Measurements from ENCODE around the gene THSD7A. TPM values are rescaled to one million over a fixed set of nuclear protein-coding genes. Genes with fewer than 3 reads are reported as not detected.

Gene THSD7A
- total and polyA plus RNA-seq, 7 donors = 0.06 to 1.4 (median 0.21) TPM

GRCh38 chr7:11410656-11411644 lies 421.0 kb downstream of the THSD7A start:
- ATAC-seq (no peak), DNase-seq (no peak)
- Histone ChIP-seq H3K27ac (no peak overlapping the region), H3K4me3 (no peak overlapping the region), H3K36me3 (ENCODE audit: insufficient read depth in 1 of 2, low read depth in 1 of 2) (no peaks in the 10 kb centered on the region), H3K4me1 (no peaks in the 10 kb centered on the region), H3K27me3 (ENCODE audit: insufficient read depth in 3 of 3, low read length in 2 of 3) (peaks cover 0 to 2% (median 0%) of the 10 kb centered on the region in 3 donors), H3K9me3 (no peaks in the 10 kb centered on the region)
- WGBS, 3 donors = 67 to 76% (median 73%) methylated on average over 8 of the region's 8 CpGs
- TF ChIP-seq, protein P1, sequence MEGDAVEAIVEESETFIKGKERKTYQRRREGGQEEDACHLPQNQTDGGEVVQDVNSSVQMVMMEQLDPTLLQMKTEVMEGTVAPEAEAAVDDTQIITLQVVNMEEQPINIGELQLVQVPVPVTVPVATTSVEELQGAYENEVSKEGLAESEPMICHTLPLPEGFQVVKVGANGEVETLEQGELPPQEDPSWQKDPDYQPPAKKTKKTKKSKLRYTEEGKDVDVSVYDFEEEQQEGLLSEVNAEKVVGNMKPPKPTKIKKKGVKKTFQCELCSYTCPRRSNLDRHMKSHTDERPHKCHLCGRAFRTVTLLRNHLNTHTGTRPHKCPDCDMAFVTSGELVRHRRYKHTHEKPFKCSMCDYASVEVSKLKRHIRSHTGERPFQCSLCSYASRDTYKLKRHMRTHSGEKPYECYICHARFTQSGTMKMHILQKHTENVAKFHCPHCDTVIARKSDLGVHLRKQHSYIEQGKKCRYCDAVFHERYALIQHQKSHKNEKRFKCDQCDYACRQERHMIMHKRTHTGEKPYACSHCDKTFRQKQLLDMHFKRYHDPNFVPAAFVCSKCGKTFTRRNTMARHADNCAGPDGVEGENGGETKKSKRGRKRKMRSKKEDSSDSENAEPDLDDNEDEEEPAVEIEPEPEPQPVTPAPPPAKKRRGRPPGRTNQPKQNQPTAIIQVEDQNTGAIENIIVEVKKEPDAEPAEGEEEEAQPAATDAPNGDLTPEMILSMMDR (IDR thresholded peaks at IDR 0.05) = no peak
- intact Hi-C loops (cut with DNase I) = no loop called here

DNA sequence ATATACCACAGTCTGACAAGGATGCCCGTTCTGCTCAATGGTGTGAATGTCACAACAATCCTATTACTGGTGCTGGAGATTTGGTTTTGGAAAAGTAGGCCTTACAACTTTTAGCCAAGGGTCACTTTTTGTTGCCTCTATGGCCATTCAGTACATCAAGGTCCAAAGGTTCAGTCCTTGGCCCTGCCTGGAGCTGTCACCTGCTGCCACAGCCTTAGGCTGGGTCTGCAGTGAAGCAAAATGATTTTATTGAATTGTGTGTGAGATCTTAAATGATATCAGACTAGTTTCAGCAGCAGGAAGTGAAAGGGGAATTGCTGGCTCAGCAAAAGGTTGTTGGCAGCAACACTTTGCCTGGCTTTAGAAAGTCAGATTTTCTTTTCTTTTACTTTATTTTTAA lies 427.6 kb downstream of the THSD7A start:
- 74 to 82% (median 76%) methylated on average over 1 of the region's 1 CpG for WGBS, 3 donors
- intact Hi-C loops (cut with DNase I) = no loop called here
- no peaks in the 10 kb centered on the region for H3K4me1 ChIP-seq

GRCh38 chr7:11403781-11404180 lies 428.2 kb downstream of the THSD7A start:
- no peaks in the 10 kb centered on the region for H3K27me3 ChIP-seq (ENCODE audit: insufficient read depth in 3 of 3, low read length in 2 of 3)
- ATAC-seq (no peak), DNase-seq (no peak)
- H3K9me3 ChIP-seq = no peaks in the 10 kb centered on the region
- WGBS, 3 donors = 89 to 94% (median 93%) methylated on average over 1 of the region's 1 CpG
- no peaks in the 10 kb centered on the region for H3K4me1 ChIP-seq
- intact Hi-C loops (cut with DNase I) = no loop called here
- H3K27ac ChIP-seq = no peak overlapping the region
- H3K4me3 ChIP-seq = no peak overlapping the region
- no peaks in the 10 kb centered on the region for H3K36me3 ChIP-seq (ENCODE audit: insufficient read depth in 1 of 2, low read depth in 1 of 2)
- TF ChIP-seq, protein P1 (IDR thresholded peaks at IDR 0.05) = no peak

More for the DNA sequence above, 427.6 kb downstream of the THSD7A start:
- H3K4me3 ChIP-seq = no peak overlapping the region
- no peaks in the 10 kb centered on the region for H3K9me3 ChIP-seq
- ATAC-seq (no peak), DNase-seq (no peak)
- H3K27me3 ChIP-seq (ENCODE audit: insufficient read depth in 3 of 3, low read length in 2 of 3) = no peaks in the 10 kb centered on the region
- no peaks in the 10 kb centered on the region for H3K36me3 ChIP-seq (ENCODE audit: insufficient read depth in 1 of 2, low read depth in 1 of 2)
- no peak overlapping the region for H3K27ac ChIP-seq
- TF ChIP-seq, protein P1 (IDR thresholded peaks at IDR 0.05) = no peak

- 87 to 93% (median 90%) methylated on average over 12 of the region's 12 CpGs for WGBS, 3 donors
- intact Hi-C loops (cut with DNase I) = no loop called here
- Histone ChIP-seq H3K4me1 (no peaks in the 10 kb centered on the region), H3K27me3 (ENCODE audit: insufficient read depth in 3 of 3, low read length in 2 of 3) (no peaks in the 10 kb centered on the region), H3K4me3 (no peak overlapping the region), H3K27ac (no peak overlapping the region), H3K9me3 (no peaks in the 10 kb centered on the region), H3K36me3 (ENCODE audit: insufficient read depth in 1 of 2, low read depth in 1 of 2) (no peaks in the 10 kb centered on the region)
- TF ChIP-seq, protein P1 (IDR thresholded peaks at IDR 0.05) = no peak
- DNase-seq (no peak), ATAC-seq (no peak)
These were observed 437.6 kb downstream of the THSD7A start for GRCh38 chr7:11394438-11394837.

Measured in psoas muscle (tissue), 8 donors.